Adrenal gland (tissue), 12 donors: ENCODE results near the gene IL1RAP. TPM values are rescaled to one million over a fixed set of nuclear protein-coding genes. Genes with fewer than 3 reads are reported as not detected.

ENCODE experiments used
- DNase-seq, 7 donors: peaks; one replicate each; pipeline ENCODE4 v3.0.0-alpha.2; 2019 to 2020
- H3K27ac ChIP-seq, 5 donors: fragments of 200-600 bp; sonication (generic) in 4 of 5; 1 replicate in 3 of 5; 2 replicates in 2 of 5; pipeline versions ENCODE4 v1.5.1 to v1.8.0; 2016 to 2020; ENCODE audit warnings: mild to moderate bottlenecking in 1 of 5
- H3K27me3 ChIP-seq: fragments of 200-600 bp; 2 replicates; pipeline ENCODE4 v1.8.0; 2021
- H3K36me3 ChIP-seq, 2 donors: fragments of 200-600 bp; replicated peaks in 1 of 2; 1 replicate in 1 of 2; 2 replicates in 1 of 2; pipeline versions ENCODE4 v1.5.1 to v1.8.0; 2018 to 2022
- H3K4me1 ChIP-seq, 2 donors: fragments of 200-600 bp; replicated peaks in 1 of 2; 1 replicate in 1 of 2; 2 replicates in 1 of 2; pipeline versions ENCODE4 v1.5.1 to v1.8.0; 2018 to 2021
- H3K4me3 ChIP-seq, 4 donors: fragments of 200-600 bp; sonication (generic) in 3 of 4; one replicate each; pipeline ENCODE4 v1.5.1; 2016 to 2018
- H3K9me3 ChIP-seq, 3 donors: fragments of 200-600 bp; sonication (generic) in 1 of 3; replicated peaks in 1 of 3; 1 replicate in 2 of 3; 2 replicates in 1 of 3; pipeline versions ENCODE4 v1.5.1 to v1.8.0; 2016 to 2021
- POLR2A ChIP-seq, 2 donors: fragments of 450-650 bp; IDR thresholded peaks; one replicate each; pipeline ENCODE4 v1.6.1; 2017; ENCODE audit warnings: antibody characterized with exemption in 2 of 2, mild to moderate bottlenecking in 2 of 2, moderate library complexity in 1 of 2
- WGBS, 4 donors: extraction: QIAGEN DNeasy Blood & Tissue Kit in 2 of 4; methylation state at CpG; one replicate each; pipeline versions ENCODE4 v1.1.5 to v1.1.7; 2013 to 2017; 5-methylcytosine and 5-hydroxymethylcytosine counted together
- intact Hi-C, 2 donors: fragments of 100-400 bp; cut with DNase I; formaldehyde crosslinking; loops; one replicate each; pipeline versions ENCODE4 v1.14.1 to v1.15.0; 2022 to 2023
- polyA plus RNA-seq, 3 donors: library from polyadenylated mRNA; stranded (reverse); fragments of 200-250 nt in 2 of 3; fragments of 350-450 nt in 1 of 3; fragmentation: Illumina TruSeq in 1 of 3; extraction: RNeasy Lipid Tissue Mini Kit (QIAGEN cat#74804) in 1 of 3; gene quantifications; one replicate each; pipeline ENCODE4 v1.2.3, GENCODE V29; 2013 to 2014
- total RNA-seq, 9 donors: library from RNA; depleted of rRNA in 4 of 9; stranded (reverse); fragments of >200 nt in 4 of 9; fragments of 120-200 nt in 1 of 9; fragmentation: NEBNext Ultra II Directional in 1 of 9; extraction: Animal tissue kit (Norgen Biotek cat#: 25700) in 1 of 9; gene quantifications; one replicate each; pipeline versions ENCODE4 v1.1.0 to v1.2.4, GENCODE V29; 2013 to 2023
- TF ChIP-seq, protein P1 (sequence below), 6 experiments: fragments of 450-650 bp in 4 of 6; fragments of 200-600 bp in 2 of 6; sonication (generic) in 1 of 6; IDR thresholded peaks; 1 replicate in 5 of 6; 2 replicates in 1 of 6; pipeline versions ENCODE4 v1.5.1 to v1.8.0; 2016 to 2021; ENCODE audit warnings: antibody characterized with exemption in 6 of 6, mild to moderate bottlenecking in 2 of 6, moderate library complexity in 1 of 6
- donor health status: healthy with polysubstance abuse.
- donor health status: Bipolar disorder and iron deficiency.
- donor health status: DM: yes; HTN: yes; CAD: no.
- donor health status: DM: no; HTN: no; CAD: no.
- donor health status: DM: no; HTN: no; CAD: no.
- donor health status: DM: yes; HTN: yes; CAD: no.

IL1RAP gene
- total and polyA plus RNA-seq, 12 donors: 0.97 to 17.1 (median 6.7) TPM

DNA sequence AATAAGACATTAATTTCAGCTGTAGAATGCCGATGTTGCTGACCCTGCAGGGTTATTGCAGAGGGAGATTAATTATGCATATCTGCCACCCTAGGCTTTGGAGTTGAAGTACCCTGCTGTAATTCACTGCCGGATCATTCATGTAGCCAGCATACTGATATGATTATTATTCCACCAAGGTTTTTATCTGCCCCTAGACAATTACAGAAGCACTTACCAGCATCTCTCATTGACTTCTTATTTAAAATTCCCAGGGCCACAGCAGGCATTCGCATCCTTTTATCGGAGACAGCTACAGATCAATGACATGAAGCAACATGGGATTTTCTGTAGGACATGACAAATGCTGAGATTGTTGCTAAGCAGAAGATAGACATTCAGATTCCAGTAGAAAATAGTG lies 31.3 kb downstream of the IL1RAP start:
- intact Hi-C loops: no loop called here
- Histone ChIP-seq H3K9me3 (no peaks in the 10 kb centered on the region), H3K27me3 (no peaks in the 10 kb centered on the region), H3K4me3 (no peak overlapping the region), H3K27ac (no peak overlapping the region), H3K36me3 (no peaks in the 10 kb centered on the region), H3K4me1 (peaks cover 0 to 3% of the 10 kb centered on the region in 2 donors)
- DNase-seq: no peak
- TF ChIP-seq, protein P1, sequence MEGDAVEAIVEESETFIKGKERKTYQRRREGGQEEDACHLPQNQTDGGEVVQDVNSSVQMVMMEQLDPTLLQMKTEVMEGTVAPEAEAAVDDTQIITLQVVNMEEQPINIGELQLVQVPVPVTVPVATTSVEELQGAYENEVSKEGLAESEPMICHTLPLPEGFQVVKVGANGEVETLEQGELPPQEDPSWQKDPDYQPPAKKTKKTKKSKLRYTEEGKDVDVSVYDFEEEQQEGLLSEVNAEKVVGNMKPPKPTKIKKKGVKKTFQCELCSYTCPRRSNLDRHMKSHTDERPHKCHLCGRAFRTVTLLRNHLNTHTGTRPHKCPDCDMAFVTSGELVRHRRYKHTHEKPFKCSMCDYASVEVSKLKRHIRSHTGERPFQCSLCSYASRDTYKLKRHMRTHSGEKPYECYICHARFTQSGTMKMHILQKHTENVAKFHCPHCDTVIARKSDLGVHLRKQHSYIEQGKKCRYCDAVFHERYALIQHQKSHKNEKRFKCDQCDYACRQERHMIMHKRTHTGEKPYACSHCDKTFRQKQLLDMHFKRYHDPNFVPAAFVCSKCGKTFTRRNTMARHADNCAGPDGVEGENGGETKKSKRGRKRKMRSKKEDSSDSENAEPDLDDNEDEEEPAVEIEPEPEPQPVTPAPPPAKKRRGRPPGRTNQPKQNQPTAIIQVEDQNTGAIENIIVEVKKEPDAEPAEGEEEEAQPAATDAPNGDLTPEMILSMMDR (IDR thresholded peaks at IDR 0.05): no peak
- TF ChIP-seq POLR2A (IDR thresholded peaks at IDR 0.05): no peak
- 82 to 87% (median 86%) methylated on average over 4 of the region's 4 CpGs for WGBS, 4 donors

DNA sequence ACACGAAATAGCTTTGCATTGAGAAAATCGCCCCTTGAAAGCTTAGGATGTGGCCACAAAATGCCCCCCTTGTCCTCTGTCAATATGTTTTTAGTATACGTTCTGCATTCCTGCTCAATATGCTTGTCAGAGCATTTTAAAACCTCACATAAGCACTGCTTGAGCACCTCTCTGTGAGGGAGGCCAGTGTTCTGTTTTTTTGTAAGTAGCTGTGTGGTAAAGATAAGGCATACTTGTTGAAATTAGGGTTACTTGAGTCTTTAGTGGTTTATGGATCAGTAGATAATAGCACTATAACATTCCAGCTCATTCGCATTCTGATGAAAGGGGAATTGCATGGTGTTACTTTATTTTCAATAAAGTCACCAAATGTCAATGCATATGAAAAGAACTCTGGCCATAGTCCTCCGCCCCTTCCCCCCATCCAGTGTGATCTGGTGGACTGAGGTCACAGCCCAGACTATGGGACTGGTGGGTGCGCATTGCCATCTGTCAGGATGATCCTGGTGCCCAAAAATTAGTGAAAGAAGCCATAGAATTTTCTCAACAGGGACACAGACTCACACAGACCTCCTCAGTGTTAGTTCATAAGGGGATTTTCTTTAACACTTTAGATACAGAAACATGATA lies 33.1 kb downstream of the IL1RAP start:
- no peak overlapping the region for H3K4me3 ChIP-seq
- H3K27ac ChIP-seq: no peak overlapping the region
- no peaks in the 10 kb centered on the region for H3K27me3 ChIP-seq
- DNase-seq: no peak
- peaks cover 0 to 2% (median 0%) of the 10 kb centered on the region in 3 donors for H3K9me3 ChIP-seq
- H3K4me1 ChIP-seq: peaks cover 0 to 3% of the 10 kb centered on the region in 2 donors
- TF ChIP-seq POLR2A (IDR thresholded peaks at IDR 0.05): no peak
- TF ChIP-seq, protein P1 (IDR thresholded peaks at IDR 0.05): no peak
- intact Hi-C loops: no loop called here
- H3K36me3 ChIP-seq: no peaks in the 10 kb centered on the region
- 90 to 96% (median 91%) methylated on average over 6 of the region's 6 CpGs for WGBS, 4 donors

DNA sequence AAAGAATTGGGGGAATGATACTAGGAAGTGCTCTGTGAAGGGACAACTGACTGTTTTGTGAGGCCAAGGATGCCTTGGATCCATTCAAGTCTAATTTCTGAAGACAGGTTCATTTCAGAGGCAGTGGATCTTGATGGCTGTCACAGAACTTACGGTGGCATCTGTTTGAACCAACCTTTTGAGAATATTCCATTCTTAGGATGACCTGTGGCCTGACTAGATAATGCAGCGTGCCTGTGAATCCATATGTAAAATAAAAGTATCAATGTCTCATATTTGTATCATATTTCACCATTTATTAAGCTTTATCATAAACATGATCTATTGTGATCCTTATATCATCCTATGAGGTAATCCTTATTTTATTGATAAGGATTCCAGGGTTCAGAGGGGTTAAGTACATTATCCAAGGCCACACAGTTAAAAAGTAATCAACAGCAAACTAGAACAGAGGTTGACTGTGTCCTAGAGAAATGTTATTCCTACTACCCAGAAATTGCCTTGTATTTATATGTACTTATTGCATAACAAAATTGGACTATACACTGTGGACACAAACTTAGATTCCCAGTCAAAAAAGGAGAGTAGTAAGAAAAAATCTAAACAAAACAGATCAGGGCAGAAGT lies 34.3 kb downstream of the IL1RAP start:
- peaks cover 0 to 2% (median 0%) of the 10 kb centered on the region in 3 donors for H3K9me3 ChIP-seq

DNA sequence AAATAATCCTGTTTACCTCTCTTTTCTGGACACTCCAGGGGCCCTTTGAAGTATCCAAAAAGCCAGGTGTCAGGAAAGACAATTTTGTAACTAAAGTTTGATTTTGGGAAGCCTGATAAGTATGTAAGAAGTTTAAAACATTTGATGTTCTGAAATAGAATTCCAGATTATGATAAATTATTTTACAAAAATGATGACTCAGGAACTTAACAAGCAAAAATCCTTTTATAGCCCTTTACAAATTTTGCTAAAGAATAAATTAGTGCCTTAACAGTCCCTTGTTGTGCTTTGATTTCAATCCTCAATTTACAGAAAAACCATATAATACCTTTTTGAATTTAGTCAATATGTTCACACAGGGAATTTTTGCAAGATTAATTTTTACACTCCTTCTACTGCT lies 38.1 kb downstream of the IL1RAP start:
- intact Hi-C loops: no loop called here
- TF ChIP-seq, protein P1 (IDR thresholded peaks at IDR 0.05): no peak
- no peak for TF ChIP-seq POLR2A (IDR thresholded peaks at IDR 0.05)
- no peaks in the 10 kb centered on the region for H3K36me3 ChIP-seq
- DNase-seq: no peak
- H3K4me1 ChIP-seq: peaks cover 0 to 3% of the 10 kb centered on the region in 2 donors
- H3K27ac ChIP-seq: no peak overlapping the region
- no peak overlapping the region for H3K4me3 ChIP-seq
- peaks cover 0 to 2% (median 0%) of the 10 kb centered on the region in 3 donors for H3K9me3 ChIP-seq
- H3K27me3 ChIP-seq: no peaks in the 10 kb centered on the region

More for the DNA sequence above, 34.3 kb downstream of the IL1RAP start:
- 92 to 97% (median 95%) methylated on average over 2 of the region's 2 CpGs for WGBS, 4 donors
- no peak for TF ChIP-seq POLR2A (IDR thresholded peaks at IDR 0.05)
- TF ChIP-seq, protein P1 (IDR thresholded peaks at IDR 0.05): no peak
- Histone ChIP-seq H3K27ac (no peak overlapping the region), H3K4me1 (peaks cover 0 to 3% of the 10 kb centered on the region in 2 donors), H3K4me3 (no peak overlapping the region), H3K36me3 (no peaks in the 10 kb centered on the region), H3K27me3 (no peaks in the 10 kb centered on the region)
- DNase-seq: no peak
- intact Hi-C loops: no loop called here
